DOHH2 (cell line): Measurements from ENCODE around the gene TPP1.

Experiments used
- H3F3A ChIP-seq: fragments of 200-600 bp; sonication (generic), shearing (Covaris generic); 2 replicates; pipeline ENCODE4 v1.6.0; 2016; ENCODE audit warnings: antibody characterized with exemption, mild to moderate bottlenecking; ENCODE audit not compliant: control insufficient read depth, insufficient read depth
- H3K27ac ChIP-seq: fragments of 200-600 bp; sonication (generic); 2 replicates; pipeline ENCODE4 v1.5.1; 2014; ENCODE audit warnings: low read depth, mild to moderate bottlenecking, low read length, moderate library complexity
- H3K27me3 ChIP-seq: fragments of 200-600 bp; sonication (generic); 2 replicates; pipeline ENCODE4 v1.6.1; 2014; ENCODE audit warnings: mild to moderate bottlenecking, low read length, mixed read lengths; ENCODE audit not compliant: control insufficient read depth
- H3K36me3 ChIP-seq: fragments of 200-600 bp; sonication (generic); 2 replicates; pipeline ENCODE4 v1.6.1; 2014; ENCODE audit warnings: mild to moderate bottlenecking, low read length, moderate library complexity, mixed read lengths; ENCODE audit not compliant: control insufficient read depth
- H3K4me1 ChIP-seq: fragments of 200-600 bp; sonication (generic); 2 replicates; pipeline ENCODE4 v1.6.1; 2014; ENCODE audit warnings: mild to moderate bottlenecking, low read length, mixed read lengths; ENCODE audit not compliant: control insufficient read depth
- H3K4me2 ChIP-seq: fragments of 200-600 bp; sonication (generic); 2 replicates; pipeline ENCODE4 v1.6.0; 2014; ENCODE audit warnings: mild to moderate bottlenecking, low read length, moderate library complexity
- H3K4me3 ChIP-seq: fragments of 200-600 bp; sonication (generic); 2 replicates; pipeline ENCODE4 v1.5.1; 2014; ENCODE audit warnings: mild to moderate bottlenecking, low read length, mixed read lengths
- H3K79me2 ChIP-seq: fragments of 200-600 bp; sonication (generic); 2 replicates; pipeline ENCODE4 v1.6.1; 2014; ENCODE audit warnings: mild to moderate bottlenecking, low read length, mixed read lengths; ENCODE audit not compliant: control insufficient read depth
- H3K9me2 ChIP-seq: fragments of 200-600 bp; sonication (generic); replicated peaks from 2 replicates; pipeline ENCODE4 v1.6.1; 2014; ENCODE audit warnings: mild to moderate bottlenecking, low read length, mixed read lengths; ENCODE audit not compliant: control insufficient read depth
- H3K9me3 ChIP-seq: fragments of 200-600 bp; sonication (generic); 2 replicates; pipeline ENCODE4 v1.6.1; 2014; ENCODE audit warnings: antibody characterized with exemption, low read length, mixed read lengths; ENCODE audit not compliant: control insufficient read depth, insufficient read depth
- H4K20me1 ChIP-seq: fragments of 200-600 bp; sonication (generic); 2 replicates; pipeline ENCODE4 v1.6.0; 2014; ENCODE audit warnings: low read depth, mild to moderate bottlenecking, antibody characterized with exemption, low read length, moderate library complexity; ENCODE audit not compliant: control insufficient read depth, insufficient read depth
- CTCF ChIP-seq: fragments of 200-600 bp; sonication (generic); IDR thresholded peaks from one replicate; pipeline ENCODE4 v1.5.1; 2014; ENCODE audit warnings: antibody characterized with exemption, mild to moderate bottlenecking, low read depth, low read length; ENCODE audit not compliant: poor library complexity, severe bottlenecking
- EZH2phosphoT487 ChIP-seq: fragments of 200-600 bp; sonication (generic); IDR thresholded peaks from 2 replicates; pipeline ENCODE4 v1.6.1; 2017; ENCODE audit warnings: borderline replicate concordance, mild to moderate bottlenecking, antibody characterized with exemption, low read length, moderate library complexity, mixed read lengths

Gene TPP1

GRCh38 chr11:6563121-6563619 is 56.1 kb downstream of the TPP1 start:
- Histone ChIP-seq H3K4me3 (no peak overlapping the region), H3K4me1 (no peaks in the 10 kb centered on the region), H3F3A (no peaks in the 10 kb centered on the region), H4K20me1 (no peaks in the 10 kb centered on the region), H3K4me2 (no peak overlapping the region), H3K36me3 (no peaks in the 10 kb centered on the region), H3K27me3 (no peaks in the 10 kb centered on the region), H3K27ac (no peak overlapping the region), H3K9me2 (no peaks in the 10 kb centered on the region), H3K79me2 (no peaks in the 10 kb centered on the region), H3K9me3 (no peaks in the 10 kb centered on the region)
- TF ChIP-seq CTCF (no peak), EZH2phosphoT487 (no peak)
